ENCODE data around the gene TMEM267. TPM values are rescaled to one million over a fixed set of nuclear protein-coding genes. Genes with fewer than 3 reads are reported as not detected.

TMEM267 gene, protein sequence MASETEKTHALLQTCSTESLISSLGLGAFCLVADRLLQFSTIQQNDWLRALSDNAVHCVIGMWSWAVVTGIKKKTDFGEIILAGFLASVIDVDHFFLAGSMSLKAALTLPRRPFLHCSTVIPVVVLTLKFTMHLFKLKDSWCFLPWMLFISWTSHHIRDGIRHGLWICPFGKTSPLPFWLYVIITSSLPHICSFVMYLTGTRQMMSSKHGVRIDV
- total RNA-seq (2021; ENCODE audit: unreplicated experiment) (17.5 TPM), Bru-seq, nascent RNA (percentile 94 among the genes with signal in this experiment), BruChase-seq, experiment 1, labeled RNA remaining after a 6-hour chase (percentile 81 among the genes with signal in this experiment), BruChase-seq, experiment 2, labeled RNA remaining after a 2-hour chase (percentile 92 among the genes with signal in this experiment)
- polyA plus RNA-seq (2012): 6.2 and 14.7 TPM in 2 replicates
- long read RNA-seq, transcript TMEM267-201 (3 exons, 2,338 nt): major isoform, 21 of 63 reads
- long read RNA-seq, partial matches to known transcripts: 3 of 63 reads
- long read RNA-seq, other reads (novel, unspliced or antisense): 38 of 63 reads

DNA sequence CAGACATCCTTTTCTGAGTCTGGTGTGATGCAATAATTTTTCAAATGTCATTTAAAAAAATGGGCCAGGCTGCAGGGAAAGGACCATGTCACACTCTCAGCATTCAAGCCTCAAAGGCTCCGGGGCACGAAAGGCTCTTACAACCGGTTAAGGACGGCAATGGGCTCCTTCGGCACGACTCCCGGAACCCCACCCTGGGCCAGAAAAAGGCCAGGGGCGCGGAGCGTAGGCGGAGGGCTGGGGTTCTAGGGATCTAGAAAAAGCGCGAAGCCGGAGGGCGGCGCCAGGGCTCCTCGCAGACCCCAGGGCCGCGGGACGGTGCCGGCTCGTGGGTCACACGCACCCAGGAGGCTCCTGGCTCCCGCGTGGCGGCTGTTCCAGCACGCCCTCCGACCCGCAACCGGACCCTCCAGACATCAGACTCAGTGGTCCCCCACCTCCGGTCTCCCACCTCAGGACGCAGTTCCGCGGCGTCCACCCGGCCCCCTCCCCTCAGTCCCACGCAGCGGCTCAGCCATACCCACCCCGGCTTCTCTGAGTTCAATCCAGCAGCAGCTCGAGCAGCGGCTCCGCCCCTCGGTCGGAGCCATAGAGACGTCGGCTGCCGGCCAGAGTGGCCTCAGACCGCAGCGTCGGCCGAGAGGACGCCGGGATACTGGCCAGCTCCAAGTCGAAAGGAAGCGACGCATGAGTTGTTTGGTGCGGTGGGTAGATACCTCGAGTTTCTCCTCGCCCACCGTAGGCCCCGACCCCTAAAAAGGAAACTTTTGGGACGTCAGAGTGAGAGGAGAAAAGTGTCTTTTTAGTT, at the start of gene TMEM267:
Gene TMEM267, minus strand, starts transcription at position 568 of the 808 bp plus-strand sequence. CDS start 29,896 bp downstream, outside the sequence.
- ChIA-PET CTCF (interaction anchor here (0.8 to 2.2 kb wide), 24 partner anchors 8 to 1290 kb away, joined by 3 to 16 read pairs (median 4); partner anchors contain the start of genes C5orf34, HMGCS1 and ZNF131), RAD21 (ENCODE audit: low non-redundant PET in 1 of 2, low total read pairs in 2 of 2, uncharacterized antibody in 2 of 2, unreplicated experiment in 2 of 2) (interaction anchor here in 1 of 2 experiments (1.0 kb wide), 1 partner anchor 82 kb away, joined by 4 read pairs; no protein-coding TSS in a partner anchor), POLR2A (interaction anchor here (0.9 to 1.7 kb wide), 11 partner anchors 8 to 1907 kb away, joined by 3 to 10 read pairs (median 3); partner anchors contain the start of genes C5orf34 and HMGCS1)
- Histone ChIP-seq H3K9me2 (ENCODE audit: insufficient read depth) (no peaks in the 10 kb centered on the region), H3K27me3 (ENCODE audit: insufficient read depth, low read length) (no peaks in the 10 kb centered on the region), H3K4me3 (replicated peaks in 1 of 2; ENCODE audit: low read depth in 1 of 2, low read length in 2 of 2) (peak within 1 kb of the TSS; percentile 74 to 90), H3K4me2 (ENCODE audit: low read length) (peak within 1 kb of the TSS; percentile 84), H2AFZ (ENCODE audit: low read depth, low read length, poor library complexity, severe bottlenecking) (peak within 1 kb of the TSS; percentile 26), H3K9me3 (ENCODE audit: control insufficient read depth in 1 of 2, insufficient read depth in 1 of 2, low read depth in 1 of 2, low read length in 2 of 2) (no peaks in the 10 kb centered on the region), H3K27ac (ENCODE audit: low read depth, low read length) (peak within 1 kb of the TSS; percentile 73), H4K20me1 (ENCODE audit: insufficient read depth) (no peaks in the 10 kb centered on the region), H3K4me1 (ENCODE audit: control insufficient read depth in 1 of 2, insufficient read depth in 2 of 2, low read length in 2 of 2) (peaks cover 2 to 16% of the 10 kb centered on the region in 2 experiments; a peak in 2 of 4 replicates), H3K36me3 (ENCODE audit: control insufficient read depth in 1 of 2, insufficient read depth in 2 of 2, low read length in 2 of 2) (peaks cover 0 to 2% of the 10 kb centered on the region in 2 experiments; a peak in 1 of 4 replicates), H3K79me2 (ENCODE audit: insufficient read depth, low read length) (peaks cover 41% of the 10 kb centered on the region), H3K9ac (ENCODE audit: low read length) (peak within 1 kb of the TSS; percentile 92)
- DNase-seq (ENCODE audit: low read depth, low spot score) (peak; percentile 78), ATAC-seq (peak; percentile 93)
- TSS peak; percentile 62 for BruUV-seq (replicated peaks)
- intact Hi-C loops (cut with micrococcal nuclease): loop anchor here (5.0 to 10.0 kb wide), 3 partner anchors 74 to 259 kb away; partner anchors contain the start of gene PAIP1
- TF ChIP-seq POLR2A (IDR thresholded peaks at IDR 0.05; ENCODE audit: borderline replicate concordance, extremely low read depth, insufficient read depth, insufficient read length) (peak; percentile 83), SP1 (IDR thresholded peaks at IDR 0.05; ENCODE audit: low read depth) (0 out of 2 replicates have a peak, but pooled peaks have one; percentile 11), SIN3A (IDR thresholded peaks at IDR 0.05; ENCODE audit: low read depth) (peak; percentile 62; the same call in 1 of the 2 replicates), SRF (IDR thresholded peaks at IDR 0.05; ENCODE audit: low read depth) (no peak), ZFX (IDR thresholded peaks at IDR 0.05) (peak; percentile 81; the same call in 1 of the 2 replicates), EZH2 (IDR thresholded peaks at IDR 0.05) (no peak), JUND (IDR thresholded peaks at IDR 0.05) (no peak), TCF7L2 (IDR thresholded peaks at IDR 0.05; ENCODE audit: borderline replicate concordance, extremely low read depth, insufficient read depth, insufficient read length) (peak; percentile 21), YY1 (IDR thresholded peaks at IDR 0.05; ENCODE audit: extremely low read depth, insufficient replicate concordance, low read depth, low read length) (peak; percentile 72)
- TF ChIP-seq, protein P1, sequence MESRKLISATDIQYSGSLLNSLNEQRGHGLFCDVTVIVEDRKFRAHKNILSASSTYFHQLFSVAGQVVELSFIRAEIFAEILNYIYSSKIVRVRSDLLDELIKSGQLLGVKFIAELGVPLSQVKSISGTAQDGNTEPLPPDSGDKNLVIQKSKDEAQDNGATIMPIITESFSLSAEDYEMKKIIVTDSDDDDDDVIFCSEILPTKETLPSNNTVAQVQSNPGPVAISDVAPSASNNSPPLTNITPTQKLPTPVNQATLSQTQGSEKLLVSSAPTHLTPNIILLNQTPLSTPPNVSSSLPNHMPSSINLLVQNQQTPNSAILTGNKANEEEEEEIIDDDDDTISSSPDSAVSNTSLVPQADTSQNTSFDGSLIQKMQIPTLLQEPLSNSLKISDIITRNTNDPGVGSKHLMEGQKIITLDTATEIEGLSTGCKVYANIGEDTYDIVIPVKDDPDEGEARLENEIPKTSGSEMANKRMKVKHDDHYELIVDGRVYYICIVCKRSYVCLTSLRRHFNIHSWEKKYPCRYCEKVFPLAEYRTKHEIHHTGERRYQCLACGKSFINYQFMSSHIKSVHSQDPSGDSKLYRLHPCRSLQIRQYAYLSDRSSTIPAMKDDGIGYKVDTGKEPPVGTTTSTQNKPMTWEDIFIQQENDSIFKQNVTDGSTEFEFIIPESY (IDR thresholded peaks at IDR 0.05; ENCODE audit: extremely low read depth, insufficient replicate concordance, low read length): peak; percentile 23
- TF ChIP-seq, protein P2, sequence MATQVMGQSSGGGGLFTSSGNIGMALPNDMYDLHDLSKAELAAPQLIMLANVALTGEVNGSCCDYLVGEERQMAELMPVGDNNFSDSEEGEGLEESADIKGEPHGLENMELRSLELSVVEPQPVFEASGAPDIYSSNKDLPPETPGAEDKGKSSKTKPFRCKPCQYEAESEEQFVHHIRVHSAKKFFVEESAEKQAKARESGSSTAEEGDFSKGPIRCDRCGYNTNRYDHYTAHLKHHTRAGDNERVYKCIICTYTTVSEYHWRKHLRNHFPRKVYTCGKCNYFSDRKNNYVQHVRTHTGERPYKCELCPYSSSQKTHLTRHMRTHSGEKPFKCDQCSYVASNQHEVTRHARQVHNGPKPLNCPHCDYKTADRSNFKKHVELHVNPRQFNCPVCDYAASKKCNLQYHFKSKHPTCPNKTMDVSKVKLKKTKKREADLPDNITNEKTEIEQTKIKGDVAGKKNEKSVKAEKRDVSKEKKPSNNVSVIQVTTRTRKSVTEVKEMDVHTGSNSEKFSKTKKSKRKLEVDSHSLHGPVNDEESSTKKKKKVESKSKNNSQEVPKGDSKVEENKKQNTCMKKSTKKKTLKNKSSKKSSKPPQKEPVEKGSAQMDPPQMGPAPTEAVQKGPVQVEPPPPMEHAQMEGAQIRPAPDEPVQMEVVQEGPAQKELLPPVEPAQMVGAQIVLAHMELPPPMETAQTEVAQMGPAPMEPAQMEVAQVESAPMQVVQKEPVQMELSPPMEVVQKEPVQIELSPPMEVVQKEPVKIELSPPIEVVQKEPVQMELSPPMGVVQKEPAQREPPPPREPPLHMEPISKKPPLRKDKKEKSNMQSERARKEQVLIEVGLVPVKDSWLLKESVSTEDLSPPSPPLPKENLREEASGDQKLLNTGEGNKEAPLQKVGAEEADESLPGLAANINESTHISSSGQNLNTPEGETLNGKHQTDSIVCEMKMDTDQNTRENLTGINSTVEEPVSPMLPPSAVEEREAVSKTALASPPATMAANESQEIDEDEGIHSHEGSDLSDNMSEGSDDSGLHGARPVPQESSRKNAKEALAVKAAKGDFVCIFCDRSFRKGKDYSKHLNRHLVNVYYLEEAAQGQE (IDR thresholded peaks at IDR 0.05; ENCODE audit: low read depth): no peak
- TF ChIP-seq, protein P3, sequence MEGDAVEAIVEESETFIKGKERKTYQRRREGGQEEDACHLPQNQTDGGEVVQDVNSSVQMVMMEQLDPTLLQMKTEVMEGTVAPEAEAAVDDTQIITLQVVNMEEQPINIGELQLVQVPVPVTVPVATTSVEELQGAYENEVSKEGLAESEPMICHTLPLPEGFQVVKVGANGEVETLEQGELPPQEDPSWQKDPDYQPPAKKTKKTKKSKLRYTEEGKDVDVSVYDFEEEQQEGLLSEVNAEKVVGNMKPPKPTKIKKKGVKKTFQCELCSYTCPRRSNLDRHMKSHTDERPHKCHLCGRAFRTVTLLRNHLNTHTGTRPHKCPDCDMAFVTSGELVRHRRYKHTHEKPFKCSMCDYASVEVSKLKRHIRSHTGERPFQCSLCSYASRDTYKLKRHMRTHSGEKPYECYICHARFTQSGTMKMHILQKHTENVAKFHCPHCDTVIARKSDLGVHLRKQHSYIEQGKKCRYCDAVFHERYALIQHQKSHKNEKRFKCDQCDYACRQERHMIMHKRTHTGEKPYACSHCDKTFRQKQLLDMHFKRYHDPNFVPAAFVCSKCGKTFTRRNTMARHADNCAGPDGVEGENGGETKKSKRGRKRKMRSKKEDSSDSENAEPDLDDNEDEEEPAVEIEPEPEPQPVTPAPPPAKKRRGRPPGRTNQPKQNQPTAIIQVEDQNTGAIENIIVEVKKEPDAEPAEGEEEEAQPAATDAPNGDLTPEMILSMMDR (IDR thresholded peaks at IDR 0.05 in 2 of 3, conservative IDR thresholded peaks at IDR 0.05 in 1 of 3; ENCODE audit: borderline replicate concordance in 1 of 3, insufficient read depth in 1 of 3, low read depth in 2 of 3, low read length in 2 of 3): no peak
- TF ChIP-seq, protein P4, sequence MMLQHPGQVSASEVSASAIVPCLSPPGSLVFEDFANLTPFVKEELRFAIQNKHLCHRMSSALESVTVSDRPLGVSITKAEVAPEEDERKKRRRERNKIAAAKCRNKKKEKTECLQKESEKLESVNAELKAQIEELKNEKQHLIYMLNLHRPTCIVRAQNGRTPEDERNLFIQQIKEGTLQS (IDR thresholded peaks at IDR 0.05): no peak

Measured in HCT116 (cell line).